Measurements from ENCODE around the gene TRIM41. TPM values are rescaled to one million over a fixed set of nuclear protein-coding genes. Genes with fewer than 3 reads are reported as not detected.
"Not testable (repeated sequence)": the region's sequence is repeated elsewhere in the genome, so short reads cannot be mapped to it uniquely, and the experiment has no call there.

The TRIM41 gene
- total and polyA plus RNA-seq, 2 of the 13 experiments (the other 11 are each of a cell fraction or from before 2014, with no cell fraction given) = 10.2 to 16.7 TPM

- intact Hi-C loops (cut with micrococcal nuclease; ENCODE audit: unreplicated experiment); POLR2A ChIA-PET; H3K27me3 ChIP-seq (ENCODE audit: control insufficient read depth in 1 of 2, insufficient read depth in 2 of 2, low read length in 2 of 2); CTCF ChIA-PET (ENCODE audit: low intra/inter-chr PET ratio, low total read pairs); DNase-seq (ENCODE audit: low spot score); H3K79me2 ChIP-seq (ENCODE audit: insufficient read depth, low read length); H2AFZ ChIP-seq (ENCODE audit: low read length); H4K20me1 ChIP-seq (ENCODE audit: insufficient read depth, low read length); H3K9me3 ChIP-seq (ENCODE audit: low read length); BruUV-seq (replicated peaks); H3K4me3 ChIP-seq (replicated peaks in 1 of 3; ENCODE audit: insufficient read depth in 1 of 3, low read depth in 2 of 3, low read length in 3 of 3); H3K36me3 ChIP-seq (replicated peaks in 1 of 2; ENCODE audit: control insufficient read depth in 1 of 2, insufficient read depth in 2 of 2, low read length in 2 of 2); ATAC-seq; H3K4me2 ChIP-seq (ENCODE audit: low read depth, low read length); H3K27ac ChIP-seq (ENCODE audit: extremely low read length, insufficient read depth, low read length); H3K9ac ChIP-seq (ENCODE audit: insufficient read depth, low read depth, low read length); in situ Hi-C loops (cut with HindIII; ENCODE audit: extremely low pct_ligation_motif_present, low pct_unique_long_range_greater_than_20kb); FAIRE-seq: not testable (repeated sequence)
- WGBS (ENCODE audit: low lambda C conversion rate) = 82% methylated on average over 9 of the region's 10 CpGs
- peaks cover 12% of the 10 kb centered on the region for H3K4me1 ChIP-seq (ENCODE audit: insufficient read depth, low read length)
These were observed 8.8 kb upstream of the TRIM41 start for GRCh38 chr5:181214249-181214648.

GRCh38 chr5:181215997-181216989 lies 6.8 kb upstream of the TRIM41 start:
- in situ Hi-C loops (cut with HindIII; ENCODE audit: extremely low pct_ligation_motif_present, low pct_unique_long_range_greater_than_20kb) (no loop called here), intact Hi-C loops (cut with micrococcal nuclease; ENCODE audit: unreplicated experiment) (no loop called here)
- ChIA-PET POLR2A (interaction anchor here (1.0 kb wide), 1 partner anchor 24 kb away, joined by 3 read pairs; no protein-coding TSS in a partner anchor), CTCF (ENCODE audit: low intra/inter-chr PET ratio, low total read pairs) (no interaction called here)
- Histone ChIP-seq H3K79me2 (ENCODE audit: insufficient read depth, low read length) (no peaks in the 10 kb centered on the region), H3K27me3 (ENCODE audit: control insufficient read depth in 1 of 2, insufficient read depth in 2 of 2, low read length in 2 of 2) (peaks cover 0 to 2% of the 10 kb centered on the region in 2 experiments; a peak in 1 of 5 replicates), H3K4me1 (ENCODE audit: insufficient read depth, low read length) (peaks cover 31% of the 10 kb centered on the region), H3K9me3 (ENCODE audit: low read length) (no peaks in the 10 kb centered on the region), H3K9ac (ENCODE audit: insufficient read depth, low read depth, low read length) (peak overlapping the region; percentile 54; the same call in 1 of the 2 replicates), H2AFZ (ENCODE audit: low read length) (peak overlapping the region; percentile 91), H3K4me2 (ENCODE audit: low read depth, low read length) (peak overlapping the region; percentile 98), H3K4me3 (replicated peaks in 1 of 3; ENCODE audit: insufficient read depth in 1 of 3, low read depth in 2 of 3, low read length in 3 of 3) (peak overlapping the region; percentile 49 to 79 (median 75)), H3K36me3 (replicated peaks in 1 of 2; ENCODE audit: control insufficient read depth in 1 of 2, insufficient read depth in 2 of 2, low read length in 2 of 2) (no peaks in the 10 kb centered on the region), H3K27ac (ENCODE audit: extremely low read length, insufficient read depth, low read length) (no peak overlapping the region), H4K20me1 (ENCODE audit: insufficient read depth, low read length) (no peaks in the 10 kb centered on the region)
- ATAC-seq = no peak
- FAIRE-seq = no peak
- 17% methylated on average over 40 of the region's 44 CpGs for WGBS (ENCODE audit: low lambda C conversion rate)
- DNase-seq (ENCODE audit: low spot score) = no peak
- BruUV-seq (replicated peaks) = no TSS peak
- TF ChIP-seq ZNF687 (CRISPR knock-in tag; IDR thresholded peaks at IDR 0.05) (0 out of 2 replicates have a peak, but pooled peaks have one; percentile 22), FOXM1 (CRISPR knock-in tag; IDR thresholded peaks at IDR 0.05) (no peak), ARID5B (CRISPR knock-in tag; IDR thresholded peaks at IDR 0.05) (0 out of 2 replicates have a peak, but pooled peaks have one; percentile 18), SNAPC2 (CRISPR knock-in tag; IDR thresholded peaks at IDR 0.05) (no peak), GABPA (IDR thresholded peaks at IDR 0.05; ENCODE audit: low read depth, low read length) (no peak), GABPA (CRISPR knock-in tag; IDR thresholded peaks at IDR 0.05; ENCODE audit: low read depth) (no peak), FOXC1 (CRISPR knock-in tag; IDR thresholded peaks at IDR 0.05; ENCODE audit: borderline replicate concordance) (peak; percentile 66), GATAD2A (CRISPR knock-in tag; IDR thresholded peaks at IDR 0.05) (no peak), SAP130 (CRISPR knock-in tag; IDR thresholded peaks at IDR 0.05; ENCODE audit: low read depth) (0 out of 2 replicates have a peak, but pooled peaks have one; percentile 19)
